NCI-H510A treated with DMSO at 0.1 percent for 48 hours (cell line): ENCODE measurements around the gene CYP2J2.
"Not testable (repeated sequence)": the region's sequence is repeated elsewhere in the genome, so short reads cannot be mapped to it uniquely, and the experiment has no call there.

Source experiments
- DNase-seq: peaks from one replicate; lab custom pipeline; 2025; lab: John Stamatoyannopoulos, UW

CYP2J2 gene

DNA sequence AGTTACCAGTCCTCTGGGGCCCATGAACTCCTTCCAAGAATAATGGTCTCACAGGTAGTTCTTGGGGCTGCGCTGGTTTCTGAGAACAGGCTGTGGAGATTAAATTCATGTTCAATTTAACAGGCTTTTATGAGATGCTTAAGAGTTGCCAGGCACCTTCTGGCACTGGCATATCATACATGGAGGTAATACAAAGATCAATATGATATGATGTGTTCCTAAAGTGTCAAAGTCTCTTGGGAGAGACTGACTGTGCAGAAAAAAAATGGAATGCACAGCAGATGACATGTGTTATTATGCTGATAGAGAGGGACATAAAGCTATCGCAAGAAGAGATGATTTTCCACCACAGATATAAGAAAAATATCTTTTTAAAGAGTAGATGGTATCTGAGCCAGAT, 6.8 kb downstream of the CYP2J2 start:
- no peak for DNase-seq

DNA sequence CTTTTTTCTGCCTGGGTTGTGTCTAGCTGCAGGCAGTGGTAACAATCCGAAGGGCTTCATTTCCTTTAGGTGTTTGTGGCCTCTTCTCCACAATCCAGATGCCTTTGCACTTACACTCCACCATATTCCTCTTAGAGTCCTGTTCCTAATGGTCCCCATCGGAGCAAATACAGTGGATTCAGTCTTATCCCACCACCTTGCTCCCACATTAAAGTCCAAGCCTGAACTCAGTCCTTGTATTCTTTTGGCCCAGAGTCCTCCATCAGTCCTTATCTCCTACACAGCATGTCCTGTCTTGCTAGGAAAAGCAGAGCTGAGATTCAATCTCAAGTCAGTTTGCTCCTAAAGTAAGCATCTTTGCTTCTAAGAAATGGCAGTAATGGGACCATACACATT, 8.8 kb downstream of the CYP2J2 start:
- no peak for DNase-seq

DNA sequence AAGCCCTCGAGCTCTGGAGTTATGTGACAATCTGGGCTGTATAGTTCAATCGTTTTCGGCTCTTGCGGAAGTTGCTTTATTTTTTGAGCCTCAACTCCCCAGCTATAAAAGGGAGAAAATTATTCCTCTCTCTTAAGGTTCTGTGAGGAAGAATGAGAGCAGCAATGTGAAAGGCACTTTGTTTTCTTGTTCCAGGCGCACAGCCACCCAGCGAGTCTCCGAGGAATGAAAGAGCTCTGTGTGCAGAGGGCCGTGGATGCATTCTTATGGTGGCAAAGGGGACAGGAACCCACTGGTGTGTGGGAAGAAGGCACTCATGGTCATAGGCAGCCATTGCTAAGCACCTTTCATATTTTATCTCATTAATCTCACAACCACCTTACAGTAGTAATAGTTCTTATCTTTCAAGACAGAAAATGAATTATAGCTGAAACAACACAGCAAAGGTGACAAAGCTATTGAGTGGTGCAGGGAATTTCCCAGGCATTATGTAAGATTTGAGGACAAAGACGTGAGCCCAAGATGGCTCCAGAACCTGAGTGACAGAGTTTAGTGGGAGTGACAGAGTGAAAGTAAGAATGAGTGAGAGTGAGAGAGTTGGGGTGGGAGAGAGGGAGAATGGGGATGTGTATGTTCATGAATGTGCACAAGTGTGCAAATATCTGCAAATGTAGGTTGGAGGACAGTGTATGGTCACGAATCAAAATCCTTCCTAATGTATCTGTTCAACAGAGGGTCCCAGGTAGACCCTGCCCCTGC, 9.4 kb downstream of the CYP2J2 start:
- no peak for DNase-seq

DNA sequence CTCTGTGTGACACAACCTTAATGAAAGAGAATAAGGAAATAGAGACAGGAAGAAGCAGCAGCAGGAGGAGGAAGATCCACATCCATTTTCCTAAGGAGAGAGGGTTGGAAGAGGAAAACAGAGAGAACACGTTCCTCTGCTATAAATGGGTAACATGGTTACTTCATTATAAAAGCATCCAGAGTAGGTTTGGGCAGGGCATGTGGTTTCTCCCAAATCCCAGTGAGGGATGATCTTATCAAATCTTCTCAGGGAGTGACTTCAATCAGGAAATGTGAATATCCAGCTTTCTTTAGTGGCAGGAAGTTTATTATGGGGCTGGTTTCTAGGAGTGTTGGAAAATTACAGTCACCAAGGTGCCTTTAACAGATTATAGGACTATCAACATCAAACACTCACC, 11.1 kb downstream of the CYP2J2 start:
- no peak for DNase-seq

DNA sequence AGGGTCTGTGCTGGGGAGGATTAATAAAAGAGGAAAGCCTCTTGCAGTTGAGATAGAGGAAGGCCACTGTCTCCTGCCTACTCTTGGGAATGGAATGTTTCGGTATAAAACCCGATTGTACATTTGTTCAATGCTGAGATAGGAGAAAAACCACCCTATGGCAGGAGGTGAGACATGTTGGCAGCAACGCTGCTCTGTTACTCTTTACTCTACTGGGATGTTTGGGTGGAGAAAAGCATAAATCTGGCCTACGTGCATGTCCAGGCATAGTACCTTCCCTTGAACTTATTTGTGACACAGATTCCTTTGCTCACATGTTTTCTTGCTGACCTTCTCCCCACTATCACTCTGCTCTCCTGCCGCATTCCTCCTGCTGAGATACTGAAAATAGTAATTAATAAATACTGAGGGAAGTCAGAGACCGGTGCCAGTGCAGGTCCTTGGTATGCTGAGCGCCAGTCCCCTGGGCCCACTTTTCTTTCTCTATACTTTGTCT, 11.7 kb downstream of the CYP2J2 start:
- not testable (repeated sequence) for DNase-seq

DNA sequence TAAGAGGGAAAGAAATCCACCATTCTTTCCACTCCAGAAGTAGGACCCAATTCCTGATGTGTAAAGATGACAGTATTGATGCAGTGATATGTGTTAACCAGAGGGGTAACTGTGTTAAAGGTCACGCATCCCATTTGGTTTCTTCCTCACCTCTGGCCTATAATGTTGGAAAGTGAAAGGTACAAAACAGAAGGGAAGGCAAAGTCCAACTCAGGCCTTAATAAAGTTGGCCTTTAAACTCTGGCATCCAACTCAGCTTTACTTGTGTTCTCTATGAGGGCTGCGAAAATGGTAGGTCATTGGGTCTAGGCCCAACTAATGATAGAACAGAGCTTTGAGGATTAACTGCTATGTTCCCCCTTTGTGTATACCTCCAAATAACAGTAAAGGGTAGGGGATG, 17.9 kb downstream of the CYP2J2 start:
- no peak for DNase-seq

DNA sequence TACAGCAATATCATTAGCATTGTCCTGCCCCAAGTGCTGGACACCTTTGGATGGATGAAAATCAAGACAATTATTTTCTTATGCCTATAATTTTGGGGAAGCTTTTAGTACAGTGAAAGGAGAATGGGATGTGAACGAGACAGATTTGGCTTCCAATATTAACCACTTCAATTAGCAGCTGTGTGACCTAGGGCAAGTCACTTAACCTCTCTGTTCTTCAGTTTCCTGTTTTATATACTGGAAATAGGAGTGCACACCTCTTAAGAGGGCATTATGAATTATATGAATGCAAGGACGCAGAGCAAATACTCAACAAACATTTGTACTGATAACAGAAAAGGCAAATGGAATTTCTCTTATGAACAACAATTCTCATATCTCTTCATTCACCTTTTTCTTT, 18.5 kb downstream of the CYP2J2 start:
- no peak for DNase-seq

DNA sequence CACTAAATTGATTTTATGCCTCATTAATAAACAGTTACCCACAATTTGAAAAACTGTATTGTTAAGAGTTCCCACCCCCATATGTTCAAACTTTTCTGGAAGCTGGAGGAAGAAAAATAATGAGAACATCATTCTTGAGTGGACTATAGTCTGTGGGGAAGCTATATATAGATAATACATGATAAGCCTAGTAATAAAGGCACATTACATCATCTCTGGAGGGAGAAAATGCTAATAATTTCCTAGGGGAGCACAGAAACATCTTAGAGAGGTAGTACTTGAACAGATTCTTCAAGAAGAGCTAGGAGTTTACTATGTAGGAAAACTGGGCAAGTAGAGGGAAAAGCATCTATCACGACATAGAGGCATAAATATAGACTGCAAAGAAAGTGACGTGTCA, 19.6 kb downstream of the CYP2J2 start:
- no peak for DNase-seq

DNA sequence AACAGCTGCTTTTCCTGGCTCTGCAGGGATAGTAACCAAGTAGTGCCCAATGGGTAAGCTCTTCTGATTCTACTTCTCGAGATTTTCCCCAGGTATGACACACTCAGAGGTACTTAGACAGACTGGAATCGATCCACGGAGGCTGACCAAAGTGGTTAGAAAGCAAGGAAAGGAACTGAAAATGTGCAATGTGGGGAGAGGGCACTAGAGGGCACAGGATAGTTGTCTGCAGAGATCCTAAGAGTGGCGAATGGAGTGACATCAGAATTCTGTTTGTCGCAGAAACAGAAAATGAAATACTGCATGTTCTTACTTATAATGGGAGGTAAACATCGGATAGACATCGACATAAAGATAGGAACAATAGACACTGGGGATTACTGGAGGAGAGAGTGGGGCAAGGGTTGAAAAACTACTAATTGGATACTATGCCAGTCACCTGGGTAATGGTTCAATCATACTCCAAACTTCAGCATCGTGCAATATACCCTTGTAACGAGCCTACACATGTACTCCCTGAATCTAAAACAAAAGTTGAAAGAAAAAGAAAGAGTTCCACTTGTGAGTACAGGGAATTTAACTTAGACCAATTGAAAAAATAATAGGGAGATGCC, 23.3 kb downstream of the CYP2J2 start:
- peak; percentile 44 for DNase-seq

DNA sequence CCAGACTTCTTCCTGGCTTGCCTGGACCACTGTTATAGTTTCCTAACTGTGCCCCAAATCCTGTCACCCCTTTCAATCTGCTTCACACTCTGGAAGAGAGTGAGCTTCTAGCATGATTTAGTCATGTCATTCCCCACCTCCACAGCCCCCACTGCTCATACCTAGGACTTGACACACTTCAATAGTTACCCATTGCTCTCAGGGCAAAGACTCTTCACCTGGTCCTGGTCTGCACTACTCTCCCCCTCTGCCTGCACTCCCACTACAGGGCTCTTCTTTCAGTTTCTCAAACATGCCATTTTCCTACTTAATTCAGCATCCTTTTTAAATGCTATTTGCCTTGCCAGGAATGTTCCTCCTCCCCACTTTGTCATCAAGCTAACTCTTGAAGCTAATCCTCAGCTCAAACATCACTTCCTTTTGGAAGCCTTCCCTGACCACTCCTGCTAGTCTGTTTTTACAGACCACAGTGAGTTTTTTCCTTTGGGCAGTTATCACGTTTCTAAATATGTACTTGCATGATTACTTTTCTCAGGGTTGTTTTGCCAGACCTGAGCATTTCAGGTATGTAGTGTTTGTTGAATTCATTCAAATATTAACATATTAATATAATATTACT, 24.7 kb downstream of the CYP2J2 start:
- DNase-seq = no peak

DNA sequence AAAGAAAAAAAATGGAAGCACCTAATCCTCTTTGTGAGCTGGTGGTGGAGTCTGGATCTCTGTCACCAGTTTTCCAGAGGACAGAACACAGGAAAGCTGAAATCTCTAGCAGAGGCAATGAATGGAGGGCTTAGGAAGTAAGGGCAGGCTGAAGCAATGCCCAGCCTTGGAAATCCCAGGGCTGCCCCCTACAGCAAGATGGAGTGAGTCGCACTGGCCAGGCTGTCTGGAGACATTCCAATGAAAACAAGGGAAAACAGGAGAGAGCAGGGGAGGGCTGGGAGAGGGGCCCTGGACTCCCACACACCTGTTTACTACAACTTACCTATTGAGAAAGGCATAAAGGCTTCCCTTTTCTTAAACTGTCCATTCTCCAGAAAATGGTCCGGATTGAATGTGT, 25.9 kb downstream of the CYP2J2 start:
- DNase-seq = no peak

DNA sequence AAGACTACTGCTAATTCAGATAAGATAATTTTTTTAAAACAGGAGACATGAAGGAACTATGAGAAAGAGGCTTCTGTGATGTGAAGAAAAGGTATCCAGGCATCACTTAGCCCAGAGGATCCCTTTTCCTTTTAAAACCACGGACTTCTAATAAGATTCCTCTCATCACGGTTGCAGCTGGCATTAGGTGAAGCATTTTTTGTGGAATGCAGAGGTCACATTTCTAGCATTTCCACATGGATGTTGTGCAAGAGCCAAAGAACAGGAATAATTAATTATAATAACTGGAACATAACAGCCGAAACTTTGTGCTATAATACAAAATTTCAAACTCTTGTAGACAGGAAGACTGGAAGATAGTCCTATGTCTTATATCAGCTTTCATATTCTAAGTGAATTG, 27.6 kb downstream of the CYP2J2 start:
- DNase-seq = no peak

DNA sequence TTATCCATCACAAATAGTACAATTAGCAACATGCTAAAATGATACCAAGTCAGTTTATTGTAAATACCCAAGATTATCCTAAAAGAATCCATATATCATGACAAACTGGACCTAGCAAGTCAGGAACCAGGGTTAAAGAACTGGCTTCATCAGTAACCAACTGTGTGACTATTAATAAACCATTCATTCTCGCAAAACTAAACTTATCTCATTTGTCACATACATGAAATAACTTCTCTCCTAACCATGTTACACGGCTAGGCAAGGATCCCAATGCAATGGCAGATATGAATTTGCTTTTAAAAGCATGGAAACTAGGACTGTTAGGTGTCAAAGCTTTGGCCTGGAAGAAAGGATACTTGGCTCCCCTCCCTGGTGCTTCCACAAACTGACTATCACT, 29.4 kb downstream of the CYP2J2 start:
- DNase-seq = no peak

DNA sequence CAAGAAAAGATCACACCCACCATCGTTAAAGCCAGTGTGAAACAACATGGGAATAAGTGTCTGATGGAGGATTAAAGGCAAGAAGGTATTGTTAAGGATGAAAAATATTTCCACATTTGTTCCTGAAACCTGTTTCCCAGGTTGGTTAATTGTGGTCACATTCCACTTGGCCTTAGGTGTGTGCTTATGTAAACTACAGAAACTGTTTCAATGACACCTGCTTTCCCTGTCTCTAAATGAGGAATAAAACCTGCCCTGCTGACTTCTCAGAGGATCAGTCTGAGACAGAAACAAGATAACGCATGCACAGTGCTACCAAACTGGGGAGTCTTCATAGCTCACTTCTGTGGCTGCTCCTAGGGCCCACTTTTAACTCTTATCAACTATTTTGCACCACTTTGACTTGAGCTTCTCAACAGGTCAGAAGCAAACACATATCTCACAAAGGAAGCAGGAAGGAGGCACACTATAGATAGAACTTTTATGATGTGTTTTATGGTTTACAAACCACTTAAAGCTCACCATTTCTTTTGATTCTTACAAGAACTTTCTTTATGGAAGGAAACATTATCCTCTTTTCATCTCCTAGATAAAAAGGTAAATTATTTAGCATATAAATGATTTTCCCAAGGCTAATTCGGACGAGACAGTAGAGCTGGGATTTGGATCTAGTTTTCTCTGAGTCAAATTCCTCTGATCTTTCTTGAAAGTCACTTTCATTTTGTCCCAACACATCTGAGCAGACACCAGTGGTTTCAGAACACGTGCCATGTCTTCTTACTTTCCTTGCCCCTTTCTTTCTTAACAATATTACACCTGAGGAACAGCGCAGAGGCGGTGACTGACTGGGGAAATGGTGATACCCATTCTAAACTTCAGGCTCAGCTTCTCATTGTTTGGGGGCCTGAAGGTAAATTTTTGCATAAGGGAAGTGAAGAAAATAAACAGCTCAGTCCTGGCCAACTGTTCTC, 33.4 kb downstream of the CYP2J2 start:
- peak; percentile 68 for DNase-seq

DNA sequence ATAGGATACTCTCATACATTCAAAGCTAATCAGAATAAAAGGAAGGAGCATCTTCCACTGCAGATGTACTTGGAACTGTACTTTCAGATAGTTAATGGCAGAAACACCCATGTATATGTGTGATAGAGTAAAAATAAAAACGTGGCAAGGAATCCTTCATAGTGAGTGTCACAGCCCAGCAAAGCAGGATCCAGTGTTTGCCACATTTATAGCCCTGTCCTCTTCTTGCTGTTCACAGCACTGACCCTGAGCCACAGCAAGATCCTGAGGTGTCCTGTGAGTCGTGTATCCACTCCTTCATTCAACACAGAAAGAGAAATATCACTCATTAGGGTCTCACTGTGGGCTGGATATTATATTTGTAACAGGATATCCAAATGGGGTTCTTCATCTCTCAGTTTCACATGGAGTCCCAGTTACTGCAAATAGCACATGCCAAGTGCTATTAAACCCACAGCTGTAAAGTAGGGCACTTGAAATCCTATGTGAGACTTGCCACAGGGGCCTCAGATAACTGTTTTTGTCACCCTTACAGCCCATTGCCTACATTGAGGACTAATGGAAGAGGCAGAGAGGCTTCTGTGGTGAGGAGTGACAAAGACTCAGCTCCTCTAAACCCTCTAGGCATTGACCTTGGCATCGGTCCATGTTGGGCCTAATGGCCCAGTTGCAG, 41.3 kb downstream of the CYP2J2 start:
- DNase-seq = no peak

DNA sequence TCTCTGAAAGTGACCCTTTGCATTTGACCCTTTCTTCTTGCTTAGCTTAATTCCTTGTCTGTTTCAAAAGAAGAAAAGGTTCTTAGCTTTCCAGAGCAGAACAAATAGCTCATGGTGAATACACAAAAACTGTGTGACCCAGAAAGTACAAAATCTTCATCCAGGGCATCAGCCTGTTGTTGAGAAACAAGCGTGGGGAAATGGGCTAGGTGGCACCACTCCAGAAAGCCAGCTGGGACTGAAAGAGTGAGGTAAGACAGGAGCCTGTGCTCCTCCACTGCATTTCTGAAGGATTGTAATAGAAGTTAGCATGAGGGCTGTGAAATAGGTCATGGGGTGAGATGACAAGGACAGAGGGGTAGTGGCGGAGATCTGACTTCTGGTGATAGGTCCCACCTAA, 45.8 kb downstream of the CYP2J2 start:
- no peak for DNase-seq

DNA sequence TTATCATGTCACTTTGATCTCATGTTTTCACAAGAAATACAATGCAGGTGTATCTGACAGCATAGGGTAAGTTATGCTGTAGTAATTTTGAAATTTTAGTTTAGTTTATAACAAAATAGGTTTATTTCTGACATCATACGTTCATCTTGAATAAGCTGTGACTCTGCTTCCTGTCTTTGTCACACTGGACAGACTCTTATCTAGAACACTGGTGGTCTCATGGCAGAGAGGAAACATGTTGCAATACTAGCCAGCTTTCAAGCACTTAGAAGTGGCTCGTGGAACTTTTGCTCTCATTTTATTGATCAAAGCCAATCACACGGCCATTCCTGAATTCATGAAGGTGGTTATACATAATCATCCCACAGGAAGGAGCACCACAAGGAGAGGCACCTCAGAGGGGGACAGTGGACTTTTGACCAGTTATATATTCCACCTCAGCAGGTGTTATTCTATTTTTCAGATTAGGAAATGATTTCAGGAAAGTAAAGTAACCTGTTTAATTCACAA, 46.5 kb downstream of the CYP2J2 start:
- DNase-seq = no peak

DNA sequence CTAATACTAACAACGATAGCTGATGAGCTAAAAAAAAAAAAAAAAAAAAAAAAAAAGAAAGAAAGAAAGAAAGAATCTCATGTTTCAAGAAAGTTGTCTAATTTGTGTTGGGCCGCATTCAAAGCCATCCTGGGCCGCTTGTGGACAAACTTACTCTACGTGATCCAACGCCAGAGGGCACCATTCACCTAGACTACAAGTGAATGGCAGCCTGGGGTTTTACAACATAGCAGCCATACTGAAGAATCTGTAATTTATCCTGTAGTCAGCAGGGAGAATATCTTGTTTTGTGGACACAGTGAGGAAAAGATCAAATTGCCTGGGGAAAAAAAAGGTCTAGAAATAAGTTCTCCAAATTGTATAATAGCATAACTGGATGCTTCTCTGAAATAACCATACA, 47.0 kb downstream of the CYP2J2 start:
- peak; percentile 75 for DNase-seq

DNA sequence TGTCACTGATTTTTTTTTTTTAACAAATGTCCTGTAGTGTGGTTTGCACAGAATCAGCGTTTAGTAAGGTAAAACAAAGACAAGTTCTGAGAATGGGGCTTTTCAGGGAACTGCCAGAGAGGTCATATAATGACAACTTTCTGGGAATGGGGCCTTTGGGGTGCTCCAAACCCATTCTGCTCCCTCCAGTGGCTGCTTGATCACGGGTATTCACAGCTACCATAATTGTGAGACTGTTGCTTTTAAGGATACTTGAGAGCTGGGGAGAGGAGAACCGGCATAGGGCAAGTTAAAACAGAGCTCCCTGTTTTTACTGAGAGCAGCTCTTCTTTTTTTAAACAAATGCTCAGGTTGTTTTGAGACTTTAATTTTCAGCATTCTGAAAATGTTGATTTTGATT, 48.2 kb downstream of the CYP2J2 start:
- DNase-seq = no peak

DNA sequence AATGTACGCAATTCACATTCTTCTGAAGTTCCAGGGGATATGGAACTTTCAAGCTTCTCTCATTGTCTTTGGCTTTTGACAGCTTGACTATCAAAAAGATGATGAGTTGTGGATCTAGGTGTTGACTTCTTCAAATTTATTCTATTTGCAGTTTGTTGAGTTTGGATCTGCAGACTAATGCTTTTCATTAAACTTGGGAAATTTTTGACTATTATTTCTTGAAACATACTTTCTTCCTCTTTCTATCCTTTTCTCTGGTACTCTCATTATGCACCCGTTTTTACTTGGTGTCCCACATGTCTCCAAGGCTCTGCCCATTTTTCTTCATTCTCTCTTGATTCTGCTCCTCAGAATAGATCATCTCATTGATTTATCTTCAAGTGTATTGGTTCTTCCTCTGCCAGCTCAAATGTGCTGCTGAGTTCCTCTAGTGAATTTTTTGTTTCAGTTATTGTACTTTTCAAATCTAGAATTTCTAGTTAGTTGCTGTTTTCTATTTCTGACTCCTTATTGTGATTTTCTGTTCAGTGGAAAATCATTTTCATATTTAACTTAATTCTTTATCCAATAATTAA, 49.4 kb downstream of the CYP2J2 start:
- no peak for DNase-seq

DNA sequence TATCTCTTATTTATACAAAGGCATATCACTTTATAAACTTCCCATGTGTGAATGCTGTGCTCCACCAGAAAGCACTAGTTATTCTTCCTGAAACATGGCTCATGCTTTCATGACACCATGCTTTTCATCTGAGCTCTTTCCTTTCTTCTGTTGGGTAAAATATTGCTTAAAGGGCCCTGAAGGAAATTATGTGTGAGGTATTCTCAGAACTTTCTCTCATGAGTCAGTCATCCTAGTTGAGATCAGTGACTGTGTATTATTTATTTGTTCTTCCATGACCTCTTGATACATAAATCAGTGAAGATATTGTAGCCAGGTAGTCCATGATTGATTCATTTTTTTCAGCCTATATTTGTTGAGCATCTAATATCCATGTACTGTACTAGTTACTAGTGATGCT, 54.8 kb downstream of the CYP2J2 start:
- DNase-seq = no peak
